GM18498 (cell line): Measurements from ENCODE around the gene DIDO1.
"Not testable (repeated sequence)": the region's sequence is repeated elsewhere in the genome, so short reads cannot be mapped to it uniquely, and the experiment has no call there.

ENCODE experiments used
- ATAC-seq: cut with Tn5 transposase; IDR thresholded peaks from one replicate; pipeline ENCODE4 v1.9.1; 2021; ENCODE audit warnings: mild to moderate bottlenecking, moderate library complexity; ENCODE audit not compliant: unreplicated experiment

DIDO1 gene

GRCh38 chr20:62931464-62931863 is 5.2 kb upstream of the DIDO1 start:
- no peak for ATAC-seq

DNA sequence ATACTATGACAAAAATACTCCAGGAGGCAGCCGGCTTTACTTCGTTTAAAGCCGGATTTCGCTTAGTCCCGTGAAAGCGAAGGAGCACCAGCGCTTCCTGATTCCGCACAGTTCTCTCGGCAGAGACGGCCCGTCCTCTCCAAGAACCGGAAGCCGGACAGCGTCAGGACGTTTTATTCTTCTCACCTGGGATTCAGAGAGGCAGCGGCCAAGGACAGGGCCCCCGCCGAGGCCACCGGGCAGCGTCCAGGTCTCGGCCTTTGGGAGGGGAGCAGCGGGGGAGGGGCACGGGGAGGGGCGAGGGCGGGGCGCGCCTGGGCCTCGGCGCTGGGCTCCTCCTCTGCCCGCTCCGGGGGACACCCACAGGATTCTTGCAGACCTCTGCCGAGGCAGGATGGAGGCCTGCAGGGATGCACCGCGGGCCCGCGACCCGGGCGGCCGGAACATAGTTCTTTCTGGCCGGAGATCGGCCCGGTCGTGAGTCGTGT is 2.8 kb upstream of the DIDO1 start:
- no peak for ATAC-seq

DNA sequence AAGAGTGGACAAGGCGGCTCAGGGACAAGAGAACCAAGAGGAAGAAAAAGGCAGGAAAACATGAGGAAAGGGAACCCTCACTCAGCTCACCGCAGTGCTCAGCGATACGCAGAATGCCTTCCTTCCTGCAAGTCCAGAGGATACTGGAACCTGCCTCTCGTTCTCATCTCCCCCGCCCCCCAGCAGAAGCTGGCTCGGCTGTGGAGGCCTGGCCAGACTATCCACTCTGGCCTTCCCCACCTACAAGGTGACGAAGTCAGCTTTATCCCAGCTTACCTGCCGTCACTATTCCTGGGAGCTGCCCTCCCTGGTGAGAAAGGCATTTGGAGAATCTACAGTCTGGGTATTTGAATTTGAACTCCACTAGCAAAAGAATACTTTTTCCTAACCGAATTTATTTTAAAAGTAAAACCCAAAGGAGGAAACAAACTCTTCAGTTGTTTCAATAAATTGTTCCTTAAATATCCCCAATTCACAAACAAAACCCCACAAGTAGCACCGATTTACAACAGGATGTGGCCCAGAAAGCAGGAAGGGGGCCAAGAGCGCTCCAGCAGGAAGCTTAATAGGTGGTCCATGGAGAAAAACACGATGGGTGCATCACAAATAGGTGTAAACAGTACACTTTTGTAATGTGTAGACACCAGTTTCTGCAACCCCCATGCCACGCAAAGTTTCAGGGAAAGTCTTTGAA is 2.1 kb upstream of the DIDO1 start:
- no peak for ATAC-seq

- no peak for ATAC-seq
These were observed 912 bp upstream of the DIDO1 start for GRCh38 chr20:62927128-62927705.

DNA sequence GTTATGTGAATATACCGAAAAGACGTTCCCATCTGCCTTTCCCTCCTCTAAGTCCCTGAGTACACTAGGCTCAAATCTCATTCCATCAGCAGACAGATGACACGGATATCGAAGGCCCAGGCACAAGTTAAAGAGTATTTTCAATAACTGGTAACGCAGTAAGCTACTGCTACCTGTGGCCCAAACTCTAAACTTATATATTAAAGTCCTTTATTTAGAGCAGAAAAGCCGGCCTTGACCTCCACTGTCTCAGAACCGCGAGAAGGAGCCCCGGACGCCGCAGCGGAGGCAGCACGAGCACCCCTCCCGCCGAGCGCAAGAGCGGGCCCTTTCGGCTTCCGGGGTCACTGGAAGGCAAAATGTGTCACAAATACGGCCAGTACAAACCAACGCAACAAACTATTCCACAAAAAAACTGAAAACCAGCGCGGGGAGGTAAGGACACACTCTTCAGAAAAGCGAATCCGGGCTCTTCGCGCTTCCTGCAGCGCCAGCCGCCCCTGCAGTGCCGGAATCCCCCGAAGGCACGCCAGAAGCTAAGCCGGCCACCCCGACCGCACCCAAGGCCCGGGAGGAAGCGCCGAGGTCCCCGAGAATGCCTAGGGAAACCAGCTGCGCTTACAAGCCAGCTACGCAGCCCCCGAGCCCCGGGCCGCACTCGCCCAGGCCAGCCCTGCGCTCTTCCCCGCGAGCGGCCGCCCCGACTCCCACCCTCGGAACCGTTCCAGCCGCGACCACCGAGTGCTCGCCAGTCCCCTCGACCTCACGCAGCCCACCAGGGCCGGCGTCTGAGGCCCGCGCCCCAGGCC is 681 bp downstream of the DIDO1 start:
- ATAC-seq = peak; percentile 26

GRCh38 chr20:62925076-62925419 is 1.3 kb downstream of the DIDO1 start:
- ATAC-seq = no peak

GRCh38 chr20:62924442-62925075 is 1.7 kb downstream of the DIDO1 start:
- no peak for ATAC-seq

DNA sequence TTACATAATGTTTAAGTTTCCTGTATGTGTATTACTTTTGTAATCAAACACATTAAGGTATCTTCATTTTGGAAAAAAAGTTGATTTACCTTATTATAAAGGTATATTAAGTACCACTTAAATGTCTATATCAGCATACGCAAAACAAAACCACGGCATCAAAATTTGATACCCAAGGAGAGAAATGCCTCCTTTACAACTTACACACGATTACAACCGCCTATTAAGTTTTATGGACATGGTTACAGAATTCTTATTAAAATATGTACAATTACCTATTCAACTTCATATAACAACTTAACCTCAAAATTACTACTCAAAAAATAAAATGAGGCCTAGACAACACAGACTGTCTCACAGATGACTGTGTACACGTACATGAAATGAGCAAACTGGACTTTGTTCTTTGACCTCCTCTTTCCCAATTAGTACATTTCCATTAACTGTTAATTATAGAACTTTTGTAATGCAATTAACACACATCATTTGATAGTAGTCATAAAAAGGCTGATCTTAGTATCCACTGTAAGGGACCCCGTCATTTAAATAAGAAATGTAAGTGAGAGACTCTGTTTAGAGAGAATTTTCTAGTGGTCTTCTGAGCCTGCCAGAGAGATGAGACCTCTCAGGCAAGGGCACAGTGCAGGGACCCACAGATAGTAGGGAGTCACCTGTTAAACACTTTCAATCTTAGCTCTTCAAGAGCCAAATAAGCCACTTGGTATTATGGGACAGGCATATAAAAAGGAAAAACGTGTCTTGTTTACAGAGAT is 2.5 kb downstream of the DIDO1 start:
- no peak for ATAC-seq

GRCh38 chr20:62923059-62923668 is 3.1 kb downstream of the DIDO1 start:
- ATAC-seq = not testable (repeated sequence)

DNA sequence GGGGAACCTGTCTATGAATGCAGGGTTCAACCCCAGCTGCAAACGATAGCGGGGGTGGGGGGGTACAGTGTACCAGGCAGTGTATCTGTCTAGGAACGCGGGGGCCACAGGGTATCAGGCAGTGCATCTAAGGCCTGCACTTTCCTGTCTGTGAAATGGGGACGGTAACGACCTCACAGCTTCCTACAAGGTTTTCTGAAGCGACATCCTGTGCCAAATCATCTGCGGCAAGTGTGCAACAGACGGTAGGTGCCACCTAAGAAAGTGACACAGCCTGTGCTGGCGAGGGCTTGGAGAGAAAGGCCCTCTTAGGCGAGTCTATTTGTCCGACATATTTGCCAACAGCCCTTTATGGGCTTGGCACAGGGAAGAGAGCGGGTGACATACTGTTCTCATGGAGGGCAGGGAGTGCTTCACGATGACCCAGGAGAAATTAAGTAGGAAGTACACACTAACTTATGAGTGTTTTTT is 3.8 kb downstream of the DIDO1 start:
- ATAC-seq = no peak

DNA sequence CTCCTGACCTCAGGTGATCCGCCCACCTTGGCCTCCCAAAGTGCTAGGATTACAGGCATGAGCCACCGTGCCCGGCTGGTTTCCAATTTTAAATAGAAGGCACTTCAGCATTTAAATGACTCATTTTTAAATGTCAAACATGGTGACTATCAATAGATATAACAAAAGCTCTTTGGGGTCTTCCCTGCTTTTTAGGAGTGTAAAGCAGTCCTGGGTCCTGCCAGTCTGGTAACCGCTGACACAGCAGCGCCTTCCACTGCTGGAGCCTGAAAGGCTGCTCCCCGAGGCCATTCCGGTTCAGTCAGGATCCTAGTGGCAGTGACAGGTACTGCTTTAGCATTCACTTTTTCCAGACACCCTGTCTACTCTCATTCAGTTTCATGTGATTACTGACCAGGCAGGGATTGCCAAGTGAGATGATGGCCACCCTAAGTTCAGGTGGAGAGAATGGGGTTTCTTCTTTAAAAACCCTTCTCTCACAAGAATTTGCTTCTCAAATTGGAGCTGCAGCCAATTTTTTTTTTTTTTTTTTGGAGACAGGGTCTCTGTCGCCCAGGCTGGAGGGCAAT is 5.1 kb downstream of the DIDO1 start:
- ATAC-seq = no peak

DNA sequence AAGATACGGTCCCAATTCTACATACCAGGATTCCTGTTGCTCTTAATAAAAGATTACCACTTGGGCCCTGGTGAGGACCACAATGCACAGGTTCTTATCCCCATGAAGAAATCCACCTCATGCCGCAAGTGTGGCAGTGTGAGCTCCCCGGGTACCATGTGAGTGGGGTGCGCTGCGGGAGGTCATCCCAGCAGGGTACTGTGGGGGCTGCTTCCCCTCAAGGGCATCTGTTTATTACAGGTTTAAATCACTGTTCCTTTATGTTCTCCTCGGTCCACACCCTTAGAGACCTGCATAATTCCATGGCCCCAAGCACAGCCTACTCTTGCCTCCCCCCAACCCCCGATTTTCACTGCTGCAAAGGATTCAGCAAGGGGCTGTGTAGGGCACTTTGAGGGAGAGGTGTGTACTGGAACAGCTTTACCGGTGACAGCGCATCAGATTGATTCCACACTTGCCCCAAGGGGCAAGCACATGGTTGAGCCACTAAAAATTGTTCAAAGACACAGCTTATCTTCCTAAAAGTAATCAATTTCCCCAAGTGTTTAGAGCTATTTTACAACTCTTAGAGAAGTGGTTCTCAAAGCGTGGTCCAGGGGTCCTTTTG is 6.2 kb downstream of the DIDO1 start:
- no peak for ATAC-seq

DNA sequence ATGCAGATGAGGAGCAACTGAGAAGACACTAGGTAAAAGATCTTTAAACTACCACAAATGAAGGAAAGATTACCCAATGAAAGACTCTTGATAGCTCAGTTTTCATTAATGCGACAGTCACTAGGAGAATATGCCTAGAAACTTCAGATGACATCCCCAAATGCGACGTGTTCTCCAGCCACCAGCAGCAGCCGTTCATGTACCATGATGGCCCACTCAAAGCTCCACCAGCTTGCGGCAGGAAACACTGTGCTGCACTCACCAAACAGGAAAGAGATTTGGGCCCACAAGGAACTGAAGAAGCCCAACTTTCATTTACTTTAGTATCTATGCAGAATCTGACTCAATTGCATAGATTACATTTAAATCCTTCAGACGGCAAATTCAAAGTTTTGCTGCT is 7.5 kb downstream of the DIDO1 start:
- peak; percentile 49 for ATAC-seq

DNA sequence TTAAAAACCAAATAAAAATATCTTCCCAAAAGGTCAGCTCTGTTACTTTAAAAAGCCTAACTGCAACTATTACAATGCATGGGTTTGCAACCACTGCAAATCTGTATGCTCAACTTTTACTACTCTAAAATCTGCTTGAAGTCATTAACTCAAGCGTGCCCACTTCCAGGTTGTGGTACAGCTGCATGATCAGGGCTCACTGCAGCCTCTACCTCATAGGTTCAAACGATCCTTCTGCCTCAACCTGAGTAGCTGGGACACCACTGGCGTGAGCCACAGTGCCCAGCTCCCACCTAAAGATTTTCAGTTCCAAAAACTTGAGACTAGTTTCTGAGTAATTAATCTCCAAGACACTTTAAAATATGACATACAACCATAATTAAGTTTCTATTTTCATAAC is 8.2 kb downstream of the DIDO1 start:
- ATAC-seq = no peak

DNA sequence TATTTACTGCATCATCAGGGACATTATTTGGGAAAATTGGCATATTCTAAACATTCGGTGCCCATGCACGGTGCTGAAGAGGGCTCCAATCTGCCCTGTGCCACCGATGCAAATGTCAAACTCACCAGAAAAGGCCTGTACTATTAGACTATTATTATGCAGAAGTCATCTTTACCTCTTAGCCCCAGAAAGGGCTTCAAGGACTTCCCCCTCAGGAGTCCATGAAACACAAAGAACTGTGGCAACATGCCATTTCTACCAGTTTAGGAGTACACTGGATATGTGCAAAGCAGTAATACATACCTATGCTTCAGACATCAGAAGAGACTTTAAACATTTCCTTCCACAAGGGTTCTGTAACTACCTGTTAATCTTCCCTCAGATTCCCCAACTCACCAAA is 8.6 kb downstream of the DIDO1 start:
- ATAC-seq = no peak

DNA sequence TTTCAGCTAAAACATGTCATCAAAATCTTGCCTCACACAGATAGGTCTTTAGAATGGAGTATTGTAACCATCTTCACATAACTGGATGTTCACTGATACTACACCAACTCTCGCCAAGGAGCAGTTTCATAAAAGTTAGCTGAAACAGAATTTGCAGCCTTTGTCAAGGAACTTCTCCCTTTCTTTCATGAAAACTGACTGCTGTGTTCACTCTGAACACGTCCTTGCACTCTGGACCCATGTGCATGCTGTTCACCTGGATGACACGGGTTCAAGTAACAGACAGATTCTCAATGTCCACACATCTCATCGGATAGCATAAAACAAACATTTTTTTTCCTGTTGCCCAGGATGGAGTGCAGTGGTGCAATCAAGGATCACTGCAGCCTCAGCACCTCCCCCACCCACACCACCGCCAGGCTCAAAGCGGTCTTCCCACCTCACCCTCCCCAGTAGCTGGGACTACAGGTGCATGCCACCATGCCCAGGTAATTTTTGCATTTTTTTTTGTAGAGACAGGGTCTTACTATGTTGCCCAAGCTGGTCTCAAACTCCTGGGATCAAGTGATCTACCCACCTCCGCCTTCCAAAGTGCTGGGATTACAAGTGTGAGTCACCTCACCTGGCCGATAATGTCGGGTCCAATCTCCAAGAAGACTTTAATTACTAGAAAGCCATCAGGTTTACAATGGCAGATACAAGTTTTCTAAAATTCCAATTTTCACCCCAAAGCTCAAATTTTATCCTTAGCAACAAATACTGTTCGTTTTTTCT is 9.4 kb downstream of the DIDO1 start:
- ATAC-seq = no peak

DNA sequence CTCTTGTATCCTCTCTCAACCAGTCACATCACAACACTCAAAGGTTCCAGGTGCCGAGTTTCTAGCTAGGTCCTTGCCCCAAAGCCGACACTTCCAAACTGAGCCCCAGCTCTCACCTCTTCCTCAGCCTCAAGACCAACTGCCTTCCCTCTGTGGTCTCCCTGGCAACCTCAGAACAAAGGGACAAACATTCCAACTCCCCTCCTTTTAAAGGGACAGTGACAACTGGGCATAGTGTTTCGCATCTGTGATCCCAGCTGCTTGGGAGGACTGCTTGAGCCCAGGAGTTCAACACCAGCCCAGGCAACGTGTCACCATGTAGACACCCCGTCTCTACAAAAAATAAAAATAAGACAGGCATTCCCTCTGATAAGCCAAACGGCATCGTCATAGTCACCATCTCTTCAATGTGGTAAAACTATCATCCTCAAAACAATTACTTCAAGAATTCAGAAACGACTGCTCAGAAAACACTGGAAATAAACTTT is 11.3 kb downstream of the DIDO1 start:
- no peak for ATAC-seq

GRCh38 chr20:62914436-62914835 is 11.9 kb downstream of the DIDO1 start:
- ATAC-seq = no peak
